Endothelial cell (in vitro differentiated cells): ENCODE data around the gene KDM2B. TPM values are rescaled to one million over a fixed set of nuclear protein-coding genes. Genes with fewer than 3 reads are reported as not detected.

Experiments used
- DNase-seq: peaks from one replicate; pipeline ENCODE4 v3.0.0; 2021; ENCODE audit warnings: low spot score
- H3K27ac Mint-ChIP-seq: one replicate; pipeline ENCODE4 v1.8.0; 2021; ENCODE audit warnings: mixed read lengths, inconsistent platforms; ENCODE audit not compliant: unreplicated experiment
- H3K27me3 Mint-ChIP-seq: one replicate; pipeline ENCODE4 v1.8.0; 2021; ENCODE audit warnings: mild to moderate bottlenecking, moderate library complexity, mixed read lengths, inconsistent platforms; ENCODE audit not compliant: unreplicated experiment
- H3K36me3 Mint-ChIP-seq: one replicate; pipeline ENCODE4 v1.8.0; 2021; ENCODE audit warnings: mild to moderate bottlenecking, low read depth, mixed read lengths, inconsistent platforms; ENCODE audit not compliant: unreplicated experiment
- H3K4me1 Mint-ChIP-seq: one replicate; pipeline ENCODE4 v1.8.0; 2021; ENCODE audit warnings: mild to moderate bottlenecking, mixed read lengths, inconsistent platforms; ENCODE audit not compliant: unreplicated experiment
- H3K4me3 Mint-ChIP-seq: one replicate; pipeline ENCODE4 v1.8.0; 2021; ENCODE audit warnings: mild to moderate bottlenecking, mixed read lengths, inconsistent platforms; ENCODE audit not compliant: unreplicated experiment
- H3K9me3 Mint-ChIP-seq: one replicate; pipeline ENCODE4 v1.8.0; 2021; ENCODE audit warnings: mixed read lengths, inconsistent platforms; ENCODE audit not compliant: unreplicated experiment
- total RNA-seq: library from RNA; stranded (reverse); fragmentation: NEBNext Ultra II Directional; extraction: Animal tissue kit (Norgen Biotek cat#: 25700); gene quantifications from one replicate; pipeline ENCODE4 v1.2.1, GENCODE V29; 2021; ENCODE audit not compliant: unreplicated experiment
- TF ChIP-seq, protein P1 (sequence below): fragments of 200-600 bp; sonication (generic); IDR thresholded peaks from one replicate; pipeline ENCODE4 v1.5.0; 2021; ENCODE audit warnings: antibody characterized with exemption; ENCODE audit not compliant: unreplicated experiment

Gene KDM2B
- total RNA-seq, 1 donor from 2014 or later: 36.7 TPM

DNA sequence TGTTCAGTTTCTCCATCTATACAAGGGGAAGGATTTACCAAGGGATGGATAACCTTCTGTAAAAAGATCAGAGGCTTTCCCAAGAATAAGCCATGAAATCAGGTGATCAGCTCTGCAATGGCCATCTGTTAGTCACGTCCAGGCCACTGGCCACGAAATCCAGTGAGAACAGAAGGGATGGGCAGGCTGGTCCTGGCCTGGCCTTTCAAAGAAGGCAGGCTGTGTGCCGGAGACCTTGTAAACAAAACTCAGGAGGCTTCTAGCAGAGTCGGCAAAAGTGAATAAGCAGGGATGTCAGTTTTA, 112.4 kb downstream of the KDM2B start:
- DNase-seq: no peak
- Mint-ChIP-seq H3K4me1 (peaks cover 15% of the 10 kb centered on the region), H3K4me3 (peak overlapping the region; percentile 42), H3K27ac (no peak overlapping the region), H3K36me3 (peaks cover 4% of the 10 kb centered on the region), H3K9me3 (no peaks in the 10 kb centered on the region), H3K27me3 (peaks cover 7% of the 10 kb centered on the region)
- TF ChIP-seq, protein P1, sequence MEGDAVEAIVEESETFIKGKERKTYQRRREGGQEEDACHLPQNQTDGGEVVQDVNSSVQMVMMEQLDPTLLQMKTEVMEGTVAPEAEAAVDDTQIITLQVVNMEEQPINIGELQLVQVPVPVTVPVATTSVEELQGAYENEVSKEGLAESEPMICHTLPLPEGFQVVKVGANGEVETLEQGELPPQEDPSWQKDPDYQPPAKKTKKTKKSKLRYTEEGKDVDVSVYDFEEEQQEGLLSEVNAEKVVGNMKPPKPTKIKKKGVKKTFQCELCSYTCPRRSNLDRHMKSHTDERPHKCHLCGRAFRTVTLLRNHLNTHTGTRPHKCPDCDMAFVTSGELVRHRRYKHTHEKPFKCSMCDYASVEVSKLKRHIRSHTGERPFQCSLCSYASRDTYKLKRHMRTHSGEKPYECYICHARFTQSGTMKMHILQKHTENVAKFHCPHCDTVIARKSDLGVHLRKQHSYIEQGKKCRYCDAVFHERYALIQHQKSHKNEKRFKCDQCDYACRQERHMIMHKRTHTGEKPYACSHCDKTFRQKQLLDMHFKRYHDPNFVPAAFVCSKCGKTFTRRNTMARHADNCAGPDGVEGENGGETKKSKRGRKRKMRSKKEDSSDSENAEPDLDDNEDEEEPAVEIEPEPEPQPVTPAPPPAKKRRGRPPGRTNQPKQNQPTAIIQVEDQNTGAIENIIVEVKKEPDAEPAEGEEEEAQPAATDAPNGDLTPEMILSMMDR: no peak

DNA sequence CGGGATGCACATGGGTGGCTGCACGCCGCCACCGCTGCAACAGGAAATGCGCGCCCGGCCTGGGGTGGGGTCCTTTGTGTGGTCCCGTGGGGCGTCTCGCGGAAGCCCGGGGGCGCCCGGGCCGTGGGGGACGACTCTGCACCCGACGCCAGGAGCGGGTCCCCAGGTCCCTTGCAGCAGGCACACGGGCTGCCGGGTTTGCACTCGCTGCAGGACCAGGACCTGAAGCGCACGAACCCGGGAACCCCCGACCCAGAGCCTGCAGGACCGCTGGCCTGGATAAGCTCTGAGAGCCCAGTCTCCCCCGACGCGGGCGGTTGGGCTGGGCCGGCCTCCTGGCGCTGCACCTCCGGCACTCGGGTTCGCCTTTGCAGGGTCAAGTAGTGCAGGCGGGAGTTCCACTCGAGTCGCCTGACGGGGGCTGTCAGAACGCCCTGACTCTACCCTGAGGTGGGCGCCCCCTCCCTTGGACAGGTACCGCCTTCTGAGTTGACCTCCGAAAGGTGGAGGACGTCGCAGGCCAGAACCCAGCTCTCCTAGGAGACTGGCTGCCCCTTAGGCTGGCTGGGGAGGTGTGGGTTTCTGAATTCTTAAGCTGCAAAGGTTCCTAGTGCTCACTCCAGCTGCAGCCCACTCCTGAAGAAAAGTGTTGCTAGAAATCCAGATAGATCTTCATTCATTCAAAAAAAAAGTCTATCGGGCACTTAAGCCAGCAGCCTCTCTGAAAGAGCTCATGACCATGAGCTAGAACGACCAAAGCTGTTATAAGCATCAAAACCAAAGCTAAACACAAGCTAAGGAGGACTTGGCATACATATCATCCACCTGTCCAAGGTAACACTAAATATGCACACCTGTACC, 113.0 kb downstream of the KDM2B start:
- TF ChIP-seq, protein P1: no peak
- H3K9me3 Mint-ChIP-seq: no peaks in the 10 kb centered on the region
- H3K27ac Mint-ChIP-seq: no peak overlapping the region
- H3K4me3 Mint-ChIP-seq: peak overlapping the region; percentile 42
- peak; percentile 59 for DNase-seq
- H3K4me1 Mint-ChIP-seq: peaks cover 15% of the 10 kb centered on the region
- peaks cover 7% of the 10 kb centered on the region for H3K27me3 Mint-ChIP-seq
- H3K36me3 Mint-ChIP-seq: peaks cover 4% of the 10 kb centered on the region

DNA sequence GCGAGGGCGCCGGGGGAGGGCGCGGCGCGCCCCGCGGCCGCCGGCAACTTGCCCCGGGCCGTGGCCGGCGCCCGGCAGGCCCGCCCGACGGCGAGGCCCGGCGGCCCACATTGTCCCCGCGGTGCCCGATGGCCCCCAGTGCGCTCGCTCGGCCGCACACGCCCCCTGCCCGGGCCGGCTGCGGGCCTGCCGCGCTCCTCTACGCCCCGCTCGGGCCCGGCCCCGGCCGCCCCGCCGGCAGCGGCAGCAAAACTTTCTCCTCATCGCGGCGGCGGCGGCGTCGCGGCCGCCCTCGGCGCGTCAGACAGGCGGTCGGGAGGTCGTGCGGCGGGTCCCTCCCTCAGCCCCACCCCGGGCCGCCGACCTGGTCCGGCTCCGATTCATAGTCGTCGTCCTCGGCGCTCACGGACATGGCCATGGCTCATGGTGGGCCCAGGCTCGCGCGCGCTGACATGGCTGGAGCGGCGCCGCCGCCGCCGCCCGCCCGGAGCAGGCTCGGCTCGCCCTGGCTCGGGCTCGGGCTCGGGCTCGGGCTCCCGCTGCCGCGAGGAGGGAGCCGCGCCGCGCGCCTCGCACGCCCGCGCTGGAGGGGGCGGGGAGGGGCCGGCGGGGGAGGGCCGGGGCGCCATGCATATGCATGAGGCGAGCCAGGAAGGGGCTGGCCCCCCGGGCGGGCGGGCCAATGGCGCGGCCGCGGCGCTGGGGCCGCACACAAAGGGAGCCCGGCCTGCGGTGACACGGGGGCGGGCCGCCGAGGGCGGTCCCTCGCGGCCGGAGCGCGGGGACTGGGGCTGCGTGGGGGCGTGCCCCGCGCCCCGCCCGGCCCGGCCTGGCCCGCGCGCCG, 113.8 kb downstream of the KDM2B start:
- H3K4me1 Mint-ChIP-seq: peaks cover 15% of the 10 kb centered on the region
- TF ChIP-seq, protein P1: no peak
- DNase-seq: peak; percentile 93
- peaks cover 4% of the 10 kb centered on the region for H3K36me3 Mint-ChIP-seq
- no peak overlapping the region for H3K4me3 Mint-ChIP-seq
- no peak overlapping the region for H3K27ac Mint-ChIP-seq
- no peaks in the 10 kb centered on the region for H3K9me3 Mint-ChIP-seq
- H3K27me3 Mint-ChIP-seq: peaks cover 7% of the 10 kb centered on the region

DNA sequence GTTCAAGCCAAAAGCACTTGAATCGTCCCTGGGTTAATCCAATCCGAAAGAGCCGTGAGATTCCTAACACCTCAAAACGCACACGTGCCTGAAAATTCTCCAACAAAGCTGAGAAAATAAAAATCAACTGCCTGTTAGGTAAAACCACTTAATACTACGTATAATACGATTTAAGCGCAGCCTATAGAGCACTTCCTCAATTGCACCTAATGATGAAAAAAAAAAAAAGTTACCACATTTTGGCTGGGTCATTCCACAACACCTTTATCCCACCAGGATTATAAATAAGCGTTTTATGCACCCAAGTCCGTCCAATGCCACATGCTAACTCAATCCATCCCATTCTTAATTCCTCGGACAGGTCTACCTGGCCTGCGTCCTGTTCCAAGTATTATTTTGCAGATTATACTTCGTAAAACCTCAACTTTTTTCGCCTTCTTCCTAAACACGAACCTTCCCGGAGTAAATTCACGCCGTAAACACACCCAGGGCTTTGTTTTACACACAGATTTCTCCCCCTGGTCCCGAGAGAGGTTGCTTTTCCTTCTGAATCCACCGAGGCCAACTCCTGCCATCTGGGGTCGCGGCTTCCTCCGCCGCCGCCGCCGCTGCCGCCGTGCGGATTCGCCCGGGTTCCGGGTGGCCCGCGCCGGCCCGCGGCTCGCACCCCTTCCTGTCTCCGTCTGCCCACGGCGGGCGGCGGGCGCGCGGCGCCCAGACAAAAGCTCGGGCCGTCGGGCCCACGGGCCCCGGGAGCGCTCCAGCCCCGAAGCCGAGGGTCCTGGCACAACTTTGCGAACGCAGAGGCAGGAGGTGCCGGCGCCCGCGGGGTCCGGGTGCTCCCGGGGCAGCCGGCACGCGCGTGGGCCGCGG, 114.7 kb downstream of the KDM2B start:
- H3K4me1 Mint-ChIP-seq: peaks cover 15% of the 10 kb centered on the region
- no peaks in the 10 kb centered on the region for H3K9me3 Mint-ChIP-seq
- H3K4me3 Mint-ChIP-seq: peak overlapping the region; percentile 98
- H3K36me3 Mint-ChIP-seq: peaks cover 4% of the 10 kb centered on the region
- peak; percentile 50 for DNase-seq
- H3K27me3 Mint-ChIP-seq: peaks cover 7% of the 10 kb centered on the region
- H3K27ac Mint-ChIP-seq: peak overlapping the region; percentile 83
- TF ChIP-seq, protein P1: no peak
